ENCODE data around the gene PCSK5. TPM values are rescaled to one million over a fixed set of nuclear protein-coding genes. Genes with fewer than 3 reads are reported as not detected.

Gene PCSK5
- total RNA-seq, 2 donors from 2014 or later = 2.5 to 3.5 TPM

GRCh38 chr9:76266649-76267283 is 376.3 kb downstream of the PCSK5 start:
- H3K4me3 ChIP-seq (ENCODE audit: low read length) = no peak overlapping the region
- H3K27me3 ChIP-seq (ENCODE audit: control insufficient read depth, insufficient read depth, low read length, poor library complexity, severe bottlenecking) = no peaks in the 10 kb centered on the region
- Mint-ChIP-seq H3K9me3 (peaks cover 12% of the 10 kb centered on the region), H3K36me3 (ENCODE audit: low read depth) (no peaks in the 10 kb centered on the region), H3K27ac (peak overlapping the region; percentile 89), H3K4me1 (peaks cover 24% of the 10 kb centered on the region), H3K27me3 (ENCODE audit: insufficient read depth) (no peaks in the 10 kb centered on the region), H3K4me3 (no peak overlapping the region)
- H3K27ac ChIP-seq (ENCODE audit: low read depth, low read length) = peak overlapping the region; percentile 74
- peaks cover 18% of the 10 kb centered on the region for H3K4me1 ChIP-seq (ENCODE audit: control insufficient read depth, insufficient read depth, low read length)
- 50 to 75% methylated on average over 1 of the region's 1 CpG for WGBS, 2 experiments (ENCODE audit: insufficient coverage in 1 of 2, insufficient read length in 1 of 2)
- TF ChIP-seq, protein P1, sequence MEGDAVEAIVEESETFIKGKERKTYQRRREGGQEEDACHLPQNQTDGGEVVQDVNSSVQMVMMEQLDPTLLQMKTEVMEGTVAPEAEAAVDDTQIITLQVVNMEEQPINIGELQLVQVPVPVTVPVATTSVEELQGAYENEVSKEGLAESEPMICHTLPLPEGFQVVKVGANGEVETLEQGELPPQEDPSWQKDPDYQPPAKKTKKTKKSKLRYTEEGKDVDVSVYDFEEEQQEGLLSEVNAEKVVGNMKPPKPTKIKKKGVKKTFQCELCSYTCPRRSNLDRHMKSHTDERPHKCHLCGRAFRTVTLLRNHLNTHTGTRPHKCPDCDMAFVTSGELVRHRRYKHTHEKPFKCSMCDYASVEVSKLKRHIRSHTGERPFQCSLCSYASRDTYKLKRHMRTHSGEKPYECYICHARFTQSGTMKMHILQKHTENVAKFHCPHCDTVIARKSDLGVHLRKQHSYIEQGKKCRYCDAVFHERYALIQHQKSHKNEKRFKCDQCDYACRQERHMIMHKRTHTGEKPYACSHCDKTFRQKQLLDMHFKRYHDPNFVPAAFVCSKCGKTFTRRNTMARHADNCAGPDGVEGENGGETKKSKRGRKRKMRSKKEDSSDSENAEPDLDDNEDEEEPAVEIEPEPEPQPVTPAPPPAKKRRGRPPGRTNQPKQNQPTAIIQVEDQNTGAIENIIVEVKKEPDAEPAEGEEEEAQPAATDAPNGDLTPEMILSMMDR (conservative IDR thresholded peaks at IDR 0.05) = no peak
- peak; percentile 77 for DNase-seq
- H3K9me3 ChIP-seq (ENCODE audit: control insufficient read depth, low read length) = peaks cover 16% of the 10 kb centered on the region
- H3K9ac ChIP-seq (ENCODE audit: extremely low read depth, low read length, poor library complexity, severe bottlenecking) = peak overlapping the region; percentile 69
- no peaks in the 10 kb centered on the region for H3K36me3 ChIP-seq (ENCODE audit: control insufficient read depth, insufficient read depth, low read length)

DNA sequence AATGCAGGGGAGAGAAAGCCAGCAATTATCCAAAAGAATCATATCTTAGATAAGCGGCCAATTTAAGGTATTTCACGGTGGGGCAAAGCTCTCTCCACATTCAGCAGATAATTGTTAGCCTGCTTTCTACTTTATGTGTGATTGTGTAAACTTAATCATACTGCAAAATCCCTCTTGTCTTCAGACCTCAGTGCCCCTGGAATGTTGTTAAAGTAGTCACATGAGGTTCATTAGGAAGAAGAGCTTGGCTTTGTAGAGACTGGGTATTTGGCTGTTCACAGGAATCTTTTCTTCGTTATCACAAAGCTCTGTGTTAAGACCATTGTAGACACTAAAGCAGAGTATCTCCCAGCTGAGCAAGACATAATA is 376.8 kb downstream of the PCSK5 start:
- Histone ChIP-seq H3K27ac (ENCODE audit: low read depth, low read length) (peak overlapping the region; percentile 74), H3K9me3 (ENCODE audit: control insufficient read depth, low read length) (peaks cover 16% of the 10 kb centered on the region), H3K4me3 (ENCODE audit: low read length) (no peak overlapping the region), H3K4me1 (ENCODE audit: control insufficient read depth, insufficient read depth, low read length) (peaks cover 18% of the 10 kb centered on the region), H3K36me3 (ENCODE audit: control insufficient read depth, insufficient read depth, low read length) (no peaks in the 10 kb centered on the region), H3K9ac (ENCODE audit: extremely low read depth, low read length, poor library complexity, severe bottlenecking) (peak overlapping the region; percentile 69), H3K27me3 (ENCODE audit: control insufficient read depth, insufficient read depth, low read length, poor library complexity, severe bottlenecking) (no peaks in the 10 kb centered on the region)
- H3K9me3 Mint-ChIP-seq = peaks cover 11% of the 10 kb centered on the region
- WGBS, 2 experiments (ENCODE audit: insufficient coverage in 1 of 2, insufficient read length in 1 of 2) = 77% methylated on average over 3 of the region's 3 CpGs; no CpG with 5 or more reads in 1 of the 2 experiments
- H3K27ac Mint-ChIP-seq = peak overlapping the region; percentile 89
- H3K27me3 Mint-ChIP-seq (ENCODE audit: insufficient read depth) = no peaks in the 10 kb centered on the region
- peaks cover 24% of the 10 kb centered on the region for H3K4me1 Mint-ChIP-seq
- TF ChIP-seq, protein P1 (conservative IDR thresholded peaks at IDR 0.05) = no peak
- H3K36me3 Mint-ChIP-seq (ENCODE audit: low read depth) = no peaks in the 10 kb centered on the region
- DNase-seq = no peak
- no peak overlapping the region for H3K4me3 Mint-ChIP-seq

- H3K36me3 Mint-ChIP-seq (ENCODE audit: low read depth) = no peaks in the 10 kb centered on the region
- DNase-seq = no peak
- H3K27me3 ChIP-seq (ENCODE audit: control insufficient read depth, insufficient read depth, low read length, poor library complexity, severe bottlenecking) = no peaks in the 10 kb centered on the region
- H3K4me1 Mint-ChIP-seq = peaks cover 24% of the 10 kb centered on the region
- WGBS, 2 experiments (ENCODE audit: insufficient coverage in 1 of 2, insufficient read length in 1 of 2) = 76 to 85% methylated on average over 2 of the region's 2 CpGs
- no peak overlapping the region for H3K27ac Mint-ChIP-seq
- no peaks in the 10 kb centered on the region for H3K36me3 ChIP-seq (ENCODE audit: control insufficient read depth, insufficient read depth, low read length)
- TF ChIP-seq, protein P1 (conservative IDR thresholded peaks at IDR 0.05) = no peak
- no peak overlapping the region for H3K4me3 Mint-ChIP-seq
- H3K27ac ChIP-seq (ENCODE audit: low read depth, low read length) = no peak overlapping the region
- peaks cover 18% of the 10 kb centered on the region for H3K4me1 ChIP-seq (ENCODE audit: control insufficient read depth, insufficient read depth, low read length)
- peaks cover 5% of the 10 kb centered on the region for H3K9me3 ChIP-seq (ENCODE audit: control insufficient read depth, low read length)
- no peak overlapping the region for H3K4me3 ChIP-seq (ENCODE audit: low read length)
- no peak overlapping the region for H3K9ac ChIP-seq (ENCODE audit: extremely low read depth, low read length, poor library complexity, severe bottlenecking)
- no peaks in the 10 kb centered on the region for H3K27me3 Mint-ChIP-seq (ENCODE audit: insufficient read depth)
- no peaks in the 10 kb centered on the region for H3K9me3 Mint-ChIP-seq
Measured at GRCh38 chr9:76269789-76270188, 379.3 kb downstream of the PCSK5 start.

Measured in endodermal cell (in vitro differentiated cells).